Placental epithelial cell (primary cell): ENCODE measurements around the gene CENPS. TPM values are rescaled to one million over a fixed set of nuclear protein-coding genes. Genes with fewer than 3 reads are reported as not detected.

Source experiments
- total RNA-seq: library from RNA; depleted of rRNA; stranded (reverse); fragments of >200 nt; gene quantifications from 2 replicates; pipeline ENCODE4 v1.2.3, GENCODE V29; 2012

Gene CENPS
- 11.2 and 18.5 TPM in 2 replicates for total RNA-seq

DNA sequence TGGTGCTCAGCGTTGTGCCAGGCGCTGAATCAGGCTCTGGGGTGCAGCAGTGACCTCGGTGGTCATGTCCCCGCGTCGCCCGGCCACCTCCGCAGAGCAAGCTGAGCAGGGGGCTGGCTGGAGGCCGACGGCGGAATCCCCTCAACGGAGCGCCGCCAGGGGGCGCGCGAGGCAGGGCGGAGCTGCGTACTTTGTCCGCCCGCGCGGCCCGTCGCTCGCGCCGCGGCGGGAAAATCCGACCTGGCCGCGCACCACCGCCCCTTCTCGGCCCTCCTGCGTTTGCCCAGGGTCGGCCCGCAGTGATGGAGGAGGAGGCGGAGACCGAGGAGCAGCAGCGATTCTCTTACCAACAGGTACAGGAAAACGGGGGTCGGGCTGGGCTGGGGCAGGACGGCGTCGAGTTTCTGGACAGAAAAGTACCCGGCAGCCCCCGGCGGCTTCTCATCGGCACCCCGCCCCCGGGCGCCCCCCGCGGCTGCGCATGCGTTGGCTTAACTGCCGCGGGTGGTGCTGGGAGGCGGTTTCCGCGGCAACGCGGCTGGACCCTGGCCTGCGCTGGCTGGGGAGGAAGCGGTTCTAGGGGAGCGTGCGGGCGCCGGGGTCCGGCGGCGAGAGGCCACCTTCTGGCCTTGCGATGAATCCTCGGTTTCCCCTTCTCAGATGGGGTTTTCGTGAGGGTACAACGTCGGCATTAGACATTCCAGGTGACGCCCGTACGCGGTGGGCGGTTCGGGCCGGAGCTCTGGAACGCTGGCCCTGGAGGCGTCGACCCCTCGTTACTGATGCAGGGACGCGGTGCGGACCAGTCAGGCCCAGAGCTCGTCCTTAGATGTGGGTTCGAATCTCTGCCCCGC lies at the start of gene CENPS:
Gene CENPS, plus strand, starts transcription at position 218 of the 854 bp plus-strand sequence. Its CDS starts 85 bp downstream, at position 303.

GRCh38 chr1:10398734-10399443 lies 31.3 kb upstream of the CENPS start, which contains the start of gene PGD:
Gene PGD, plus strand, starts transcription at chr1:10399064. Its CDS starts 54 bp downstream, at chr1:10399118.

DNA sequence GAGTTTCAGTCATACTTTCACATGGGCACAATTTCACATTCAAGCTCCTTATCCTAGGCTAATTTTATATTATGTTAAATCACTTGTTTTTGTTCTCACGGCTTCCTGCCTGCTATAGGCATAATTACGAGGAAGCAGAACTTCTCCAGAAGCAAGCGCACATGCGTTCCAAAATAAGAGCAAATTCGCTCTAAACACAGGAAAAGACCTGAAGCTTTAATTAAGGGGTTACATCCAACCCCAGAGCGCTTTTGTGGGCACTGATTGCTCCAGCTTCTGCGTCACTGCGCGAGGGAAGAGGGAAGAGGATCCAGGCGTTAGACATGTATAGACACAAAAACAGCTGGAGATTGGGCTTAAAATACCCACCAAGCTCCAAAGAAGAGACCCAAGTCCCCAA lies 19.5 kb downstream of the CENPS start, which contains the start of gene CORT:
Gene CORT, plus strand, starts transcription at position 281 of the 400 bp plus-strand sequence. CDS start 193 bp downstream, outside the sequence.

GRCh38 chr1:10472220-10473144 lies 42.2 kb downstream of the CENPS start, which contains the start of gene DFFA:
Gene DFFA, minus strand, starts transcription at chr1:10472529. Its CDS starts 71 bp downstream, at chr1:10472458.

GRCh38 chr1:10474613-10475507 lies 44.6 kb downstream of the CENPS start, which contains the start of gene PEX14:
Gene PEX14, plus strand, starts transcription at chr1:10474950. Its CDS starts 17 bp downstream, at chr1:10474967.

Other genes starting within 250 kb of the CENPS start
- gene KIF1B, start 219.9 kb upstream of the CENPS start, total RNA-seq = 31.8 and 35.5 TPM in 2 replicates
- 63.6 and 89.0 TPM in 2 replicates for gene PGD, start 31.4 kb upstream of the CENPS start, total RNA-seq
- gene CORT, start 19.6 kb downstream of the CENPS start, total RNA-seq = 0.11 and 0.79 TPM in 2 replicates
- 32.6 and 44.5 TPM in 2 replicates for gene DFFA, start 42.1 kb downstream of the CENPS start, total RNA-seq
- 15.7 and 17.6 TPM in 2 replicates for gene PEX14, start 44.5 kb downstream of the CENPS start, total RNA-seq